Left forelimb (tissue), 1 donor: ENCODE data around the gene KIFC3.
"Not testable (repeated sequence)": the region's sequence is repeated elsewhere in the genome, so short reads cannot be mapped to it uniquely, and the experiment has no call there.

Experiments
- DNase-seq: peaks from one replicate; pipeline ENCODE4 v3.0.0-alpha.2; 2018; ENCODE audit warnings: low spot score

The KIFC3 gene

DNA sequence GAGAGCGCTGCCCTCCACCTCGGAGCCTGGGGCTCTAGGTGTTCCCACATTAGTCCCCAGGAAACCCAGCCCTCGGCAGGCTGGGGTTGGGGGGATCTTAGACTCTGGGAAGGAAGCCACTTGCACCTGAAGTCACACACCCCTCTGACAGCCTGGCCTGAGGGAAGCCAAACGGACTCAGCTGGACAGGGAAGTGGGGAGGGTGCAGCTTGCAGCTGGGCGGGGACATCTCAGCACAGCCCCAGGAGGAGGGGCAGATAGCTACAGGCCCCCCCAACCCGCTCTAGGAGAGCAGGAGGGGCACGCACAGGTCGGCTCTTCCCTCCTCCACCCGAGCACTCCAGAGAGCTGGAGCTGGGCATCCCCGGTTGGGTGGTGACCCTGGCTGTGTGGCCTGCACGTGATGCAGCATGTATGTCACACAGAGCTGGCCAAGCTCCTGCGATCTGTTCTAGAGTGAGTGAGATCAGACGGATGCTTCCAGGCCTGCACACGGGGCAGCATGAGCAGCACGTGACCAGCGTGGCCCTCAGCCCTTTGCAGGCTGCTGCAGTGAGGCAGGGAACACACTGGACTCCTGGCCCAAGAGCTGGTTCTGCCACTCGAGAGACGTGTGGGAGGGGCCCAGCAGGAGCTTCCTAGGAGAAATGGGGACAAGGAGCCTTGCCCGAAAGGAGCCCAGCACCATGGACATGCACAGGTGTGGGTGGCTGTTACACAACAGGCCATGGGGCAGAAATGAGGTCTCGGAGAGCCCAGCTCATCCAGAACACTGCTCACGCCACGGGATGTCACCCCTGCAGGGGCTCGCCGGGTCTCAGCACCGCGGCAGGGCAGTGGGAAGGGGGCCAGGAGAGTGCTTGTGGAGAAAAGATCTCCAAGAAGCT lies 15.4 kb downstream of the KIFC3 start:
- no peak for DNase-seq

DNA sequence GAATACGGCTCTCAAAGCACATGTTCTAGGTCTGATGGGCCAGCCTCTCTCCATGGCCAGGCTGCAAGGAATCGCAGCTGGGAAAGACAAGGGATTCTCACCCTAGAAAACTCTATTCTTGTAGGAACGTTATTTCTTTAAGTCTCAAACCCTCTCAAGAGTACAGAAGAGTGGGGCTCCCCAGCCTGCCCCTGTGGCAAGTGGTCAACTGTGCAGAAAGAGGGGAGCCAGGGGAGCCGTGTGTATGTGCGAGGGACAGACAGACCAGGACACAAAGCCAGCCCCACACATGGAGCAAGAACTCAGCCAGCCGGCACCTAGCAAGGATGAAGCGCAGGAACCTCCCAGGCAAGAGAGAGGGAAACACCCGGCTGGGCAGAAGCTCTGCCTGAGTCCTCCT lies 16.4 kb downstream of the KIFC3 start:
- no peak for DNase-seq

DNA sequence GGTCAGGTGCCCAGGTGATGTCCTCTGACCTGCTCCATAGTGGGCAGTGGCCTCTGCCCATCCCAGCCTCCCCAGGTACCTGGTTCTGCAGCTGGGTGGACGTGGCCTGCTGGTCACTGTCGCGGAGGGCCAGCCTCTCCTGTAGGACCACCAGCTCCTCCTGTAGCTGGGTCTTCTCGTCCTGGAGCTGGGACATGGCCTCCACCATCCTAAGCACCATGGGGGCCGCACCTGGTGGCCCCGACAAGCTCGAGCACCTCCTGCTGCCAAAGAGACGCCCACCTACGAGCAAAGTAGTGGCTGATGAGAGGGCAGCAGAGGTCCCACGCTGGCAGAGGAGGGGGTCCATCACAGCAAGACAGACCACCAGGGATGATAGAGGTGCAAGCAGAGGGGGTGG lies 16.9 kb downstream of the KIFC3 start:
- no peak for DNase-seq

DNA sequence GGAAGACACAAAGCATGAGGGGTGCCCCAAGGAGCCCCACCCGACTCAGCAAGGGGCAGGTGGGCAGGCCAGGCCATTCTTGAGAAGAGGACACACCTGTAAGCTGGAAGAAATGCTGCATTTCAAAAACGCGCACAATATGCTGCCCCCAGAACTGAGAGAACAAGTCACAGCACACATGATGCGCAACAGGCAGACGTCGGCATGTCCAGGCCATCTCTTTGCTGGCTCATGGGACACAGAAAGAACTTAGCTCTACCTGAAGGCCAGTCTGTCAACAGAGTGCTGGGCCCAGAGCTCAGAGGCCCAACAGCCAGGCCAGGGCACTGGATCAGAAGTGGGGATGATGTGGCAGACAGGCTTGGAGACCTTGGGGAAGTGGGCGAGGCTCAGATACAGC lies 18.0 kb downstream of the KIFC3 start:
- no peak for DNase-seq

DNA sequence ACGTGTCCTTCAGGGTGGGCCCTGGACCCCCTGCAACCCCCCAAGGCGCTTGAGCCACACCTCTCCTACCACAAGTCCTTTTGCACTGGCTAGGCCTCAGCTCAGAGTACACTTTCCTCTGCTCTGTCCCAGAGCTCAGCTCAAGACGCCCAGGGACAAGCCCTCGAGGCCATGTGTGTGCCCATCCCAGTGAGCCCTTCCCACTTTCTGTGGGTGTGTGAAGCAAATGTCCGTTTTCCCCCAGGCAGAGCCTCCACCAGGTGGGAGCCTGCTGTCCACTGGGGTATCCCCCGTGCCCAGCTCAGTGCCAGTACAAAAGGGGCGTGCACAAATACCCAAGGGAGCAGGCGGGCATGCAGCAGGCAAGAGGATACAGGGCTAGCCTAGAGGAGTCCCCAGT lies 18.4 kb downstream of the KIFC3 start:
- DNase-seq, result no peak

DNA sequence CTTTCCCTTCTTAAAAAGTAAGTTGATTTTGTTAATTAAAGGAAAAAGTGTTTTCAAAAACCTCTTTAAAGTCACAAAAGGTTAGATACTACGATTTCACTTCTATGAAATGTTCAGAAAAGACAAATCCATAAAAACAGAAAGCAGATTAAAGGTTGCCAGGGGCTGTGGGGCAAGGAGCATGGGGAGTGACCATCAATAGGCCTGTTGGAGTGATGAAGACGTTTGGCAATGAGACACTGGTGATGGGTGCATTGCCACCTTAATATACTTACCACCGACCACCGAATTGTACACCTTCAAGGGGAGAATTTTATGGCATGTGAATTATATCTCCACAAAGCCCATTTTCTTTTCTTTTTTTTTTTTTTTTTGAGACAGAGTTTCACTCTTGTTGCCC lies 19.2 kb downstream of the KIFC3 start:
- no peak for DNase-seq

DNA sequence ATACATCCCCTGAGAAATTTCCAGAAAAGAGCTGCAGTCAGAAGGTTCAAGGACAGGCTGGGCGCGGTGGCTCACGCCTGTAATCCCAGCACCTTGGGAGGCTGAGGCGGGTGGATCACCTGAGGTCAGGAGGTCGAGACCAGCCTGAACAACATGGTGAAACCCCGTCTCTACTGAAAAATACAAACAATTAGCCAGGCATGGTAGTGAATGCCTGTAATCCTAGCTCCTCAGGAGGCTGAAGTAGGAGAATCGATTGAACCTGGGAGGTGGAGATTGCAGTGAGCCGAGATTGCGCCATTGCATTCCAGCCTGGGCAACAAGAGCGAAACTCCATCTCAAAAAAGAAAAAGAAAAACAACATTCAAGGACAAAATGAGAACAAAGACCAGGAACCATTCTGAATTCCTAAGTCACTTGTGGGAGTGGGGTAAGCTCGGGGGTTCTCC lies 19.7 kb downstream of the KIFC3 start:
- not testable (repeated sequence) for DNase-seq

DNA sequence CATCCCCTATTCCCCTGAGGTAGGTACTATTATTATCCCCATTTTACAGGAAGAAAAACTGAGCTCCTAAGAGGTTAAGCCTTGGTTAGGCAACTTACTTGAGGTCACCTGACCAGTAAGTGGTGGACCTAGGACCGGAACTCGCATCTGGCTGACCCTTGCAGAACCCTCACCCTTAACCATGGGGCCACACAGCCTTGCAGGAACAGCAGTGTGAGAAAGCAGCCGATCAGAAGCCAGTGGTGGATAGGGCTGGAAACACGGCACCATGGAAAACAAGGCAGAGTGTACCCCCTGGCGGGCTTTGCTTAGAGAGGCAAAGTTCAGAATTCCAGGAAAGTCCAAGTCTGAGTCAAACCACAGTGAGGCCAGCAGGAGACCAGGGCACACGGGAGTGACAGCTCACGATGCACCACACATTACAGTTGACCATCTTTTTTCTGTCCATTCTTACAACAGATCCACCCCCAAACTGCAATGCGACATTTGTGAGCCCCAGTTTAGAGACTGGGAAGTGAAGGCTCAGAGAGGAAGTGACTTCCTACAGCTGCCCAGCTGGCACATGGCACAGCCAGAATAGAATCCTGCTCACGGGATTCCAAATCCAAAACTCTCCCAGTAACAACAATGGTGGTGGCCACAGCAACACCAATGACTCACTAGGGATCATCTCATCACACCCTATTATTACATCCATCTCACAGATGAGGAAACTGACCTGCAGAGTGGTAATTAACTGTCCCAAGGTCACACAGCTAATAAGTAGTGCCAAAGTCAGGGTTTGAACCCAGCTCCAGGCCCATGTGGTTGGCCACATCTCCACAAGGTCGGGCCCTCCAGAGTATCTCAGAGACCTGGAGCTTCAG lies 20.3 kb downstream of the KIFC3 start:
- no peak for DNase-seq

DNA sequence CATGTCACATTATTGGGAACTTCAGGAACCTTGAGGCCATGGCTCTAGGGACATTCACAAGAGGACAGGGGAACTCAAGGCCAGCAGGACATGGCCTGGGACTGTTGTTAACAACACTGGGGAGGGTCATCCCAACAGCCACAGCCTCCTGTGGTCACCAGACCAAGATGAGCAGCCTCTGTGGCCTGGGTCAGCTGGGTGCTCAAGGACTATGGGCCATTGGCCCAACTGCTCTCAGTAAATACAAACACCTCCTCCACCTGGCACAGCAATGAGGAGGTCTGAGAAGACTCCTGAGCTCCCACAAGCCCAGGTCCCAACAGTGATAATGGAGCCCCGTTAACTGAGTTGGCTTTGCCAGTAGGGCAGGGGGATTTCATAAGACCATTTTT lies 20.9 kb downstream of the KIFC3 start:
- DNase-seq, result no peak

DNA sequence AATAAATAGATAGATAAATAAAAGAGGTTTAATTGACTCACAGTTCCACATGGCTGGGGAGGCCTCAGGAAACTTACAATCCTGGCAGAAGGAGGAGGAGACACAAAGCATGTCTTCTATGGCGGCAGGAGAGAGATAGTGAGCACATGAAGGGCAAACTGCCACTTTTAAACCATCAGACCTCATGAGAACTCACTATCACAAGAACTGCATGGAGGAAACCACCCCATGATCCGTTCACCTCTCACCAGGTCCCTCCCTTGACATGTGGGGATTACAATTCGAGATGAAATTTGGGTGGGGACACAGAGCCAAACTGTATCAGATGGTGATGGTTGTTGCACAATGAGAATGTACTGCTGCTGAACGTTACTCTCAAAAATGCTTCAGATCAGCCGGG lies 22.5 kb downstream of the KIFC3 start:
- DNase-seq, result not testable (repeated sequence)

DNA sequence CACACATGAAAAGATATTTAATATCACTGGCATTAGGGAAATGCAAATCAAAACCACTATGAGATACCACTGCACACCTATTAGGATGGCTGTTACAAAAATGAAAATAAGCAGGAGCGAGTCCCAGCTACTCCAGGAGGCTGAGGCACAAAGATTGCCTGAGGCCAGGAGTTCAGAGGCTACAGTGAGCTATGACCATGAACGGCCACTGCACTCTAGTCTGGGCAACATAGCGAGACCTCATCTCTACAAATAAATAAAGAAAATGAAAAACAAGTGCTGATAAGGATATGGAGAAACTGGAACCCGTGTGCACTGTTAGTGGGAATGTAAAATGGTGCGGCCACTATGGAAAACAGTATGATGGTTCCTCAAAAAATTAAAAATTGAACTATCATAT lies 23.6 kb downstream of the KIFC3 start:
- no peak for DNase-seq

DNA sequence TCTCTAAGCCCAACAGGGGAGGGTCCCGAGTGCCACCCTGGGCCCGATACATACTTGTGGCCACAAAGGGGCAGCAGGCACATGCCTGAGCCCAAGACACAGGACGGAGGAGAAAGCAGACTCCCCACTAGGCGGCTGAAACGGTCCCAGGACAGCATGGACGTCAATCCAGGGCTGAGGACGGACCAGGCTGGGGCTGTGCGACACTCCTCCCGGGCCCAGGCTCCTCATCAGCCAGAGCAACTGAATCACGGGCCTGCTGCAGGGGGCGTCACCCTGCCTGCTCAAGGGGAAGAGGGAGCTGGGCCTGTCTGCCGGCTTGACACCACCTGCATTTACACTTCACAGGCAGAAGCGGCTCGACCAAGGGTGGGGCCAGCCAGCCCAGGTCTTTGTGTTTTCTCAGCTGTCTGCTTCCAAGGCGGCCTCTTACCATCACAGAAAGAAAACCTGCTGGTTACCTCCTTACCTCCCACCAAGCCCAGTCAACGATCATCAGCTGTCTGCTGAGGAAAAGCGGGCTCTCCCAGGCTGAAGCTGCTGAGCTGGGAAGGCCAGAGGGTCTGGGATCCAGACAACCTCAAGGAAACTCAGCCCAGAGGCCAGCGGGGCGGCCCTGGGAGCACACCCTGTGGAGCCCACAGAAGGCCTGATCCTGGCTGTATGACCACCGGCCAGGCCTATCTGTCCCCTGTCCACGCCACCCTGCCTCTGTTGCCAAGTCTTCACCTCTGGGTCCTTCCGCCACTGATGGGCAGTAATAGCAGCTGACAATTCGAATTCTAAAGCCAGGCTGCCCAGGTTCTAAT lies 26.4 kb downstream of the KIFC3 start:
- no peak for DNase-seq

DNA sequence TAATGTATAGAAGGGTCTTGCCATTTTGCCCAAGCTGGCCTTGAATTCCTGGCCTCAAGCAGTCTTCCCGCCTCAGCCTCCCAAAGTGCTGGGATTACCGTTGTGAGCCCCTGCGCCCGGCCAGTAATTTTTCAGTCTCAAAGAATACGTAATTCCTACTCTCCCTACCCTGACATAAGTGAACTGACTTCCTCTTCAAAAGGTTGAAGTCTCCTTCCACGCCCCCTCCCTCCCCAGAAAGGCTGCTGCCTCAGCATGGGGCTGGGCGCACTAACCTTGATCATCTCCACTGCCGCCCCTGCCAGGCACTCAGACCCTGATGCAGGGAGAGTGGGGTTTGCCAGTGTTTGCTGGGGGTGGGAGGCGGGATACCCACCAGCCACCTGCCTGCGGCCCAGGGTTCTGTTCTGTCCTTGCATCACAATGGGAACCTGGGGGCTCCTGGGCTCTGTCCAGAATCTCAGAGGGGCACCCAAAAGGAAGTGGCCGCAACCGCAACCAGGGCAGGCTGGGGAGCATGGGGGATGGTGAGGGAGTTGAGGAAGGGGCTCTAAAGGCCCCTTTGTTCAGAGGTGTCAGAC lies 27.5 kb downstream of the KIFC3 start:
- no peak for DNase-seq

DNA sequence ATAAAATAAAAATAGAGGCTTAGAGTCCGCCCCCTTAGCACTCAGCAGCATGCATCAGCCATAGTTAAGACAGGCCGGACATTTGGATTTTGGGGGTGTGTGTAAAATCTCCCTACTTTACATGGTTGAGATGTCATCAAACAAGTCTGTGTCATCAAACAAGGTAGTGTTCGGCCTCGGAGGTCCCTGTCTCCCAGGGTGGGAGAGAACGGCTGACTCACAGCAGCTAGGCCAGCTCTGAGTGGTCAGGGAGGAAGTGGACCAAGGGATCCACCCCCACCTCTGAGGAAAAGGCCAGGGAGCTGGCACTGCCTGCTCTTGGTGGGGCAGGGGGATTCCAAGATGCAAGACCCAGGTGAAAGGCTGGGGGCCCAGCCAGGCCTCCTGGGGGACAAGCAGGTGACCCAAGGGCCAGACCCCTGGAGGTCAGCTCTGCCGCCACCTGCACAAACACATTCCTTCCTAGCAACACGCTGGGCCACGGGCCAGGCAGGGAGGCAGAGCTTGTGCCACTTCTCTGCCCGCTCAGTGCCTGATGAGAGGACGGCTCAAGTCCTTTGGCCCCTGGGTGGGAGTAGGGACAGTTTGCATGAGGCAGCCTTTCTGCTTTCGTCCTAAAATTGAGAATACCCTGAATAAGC lies 28.5 kb downstream of the KIFC3 start:
- DNase-seq, result no peak

DNA sequence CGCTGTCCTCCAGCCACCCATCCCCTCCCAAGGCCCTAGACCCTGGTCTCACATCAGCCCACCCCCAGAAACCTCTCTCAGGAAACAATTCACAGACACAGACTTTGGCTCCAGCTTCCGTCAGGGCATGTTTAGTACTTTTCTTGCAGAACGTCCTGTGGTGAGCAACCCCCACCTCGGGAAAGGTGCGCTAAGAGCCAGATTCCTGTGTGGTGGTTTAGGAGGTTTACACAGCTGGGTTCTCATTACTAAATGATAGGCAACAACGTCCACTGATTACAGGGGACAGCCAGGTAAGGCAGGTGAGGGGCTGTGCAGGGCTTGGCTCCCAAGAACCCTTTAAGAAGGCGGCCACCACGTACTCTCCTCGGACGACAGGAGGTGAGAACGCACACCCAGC lies 29.3 kb downstream of the KIFC3 start:
- no peak for DNase-seq

DNA sequence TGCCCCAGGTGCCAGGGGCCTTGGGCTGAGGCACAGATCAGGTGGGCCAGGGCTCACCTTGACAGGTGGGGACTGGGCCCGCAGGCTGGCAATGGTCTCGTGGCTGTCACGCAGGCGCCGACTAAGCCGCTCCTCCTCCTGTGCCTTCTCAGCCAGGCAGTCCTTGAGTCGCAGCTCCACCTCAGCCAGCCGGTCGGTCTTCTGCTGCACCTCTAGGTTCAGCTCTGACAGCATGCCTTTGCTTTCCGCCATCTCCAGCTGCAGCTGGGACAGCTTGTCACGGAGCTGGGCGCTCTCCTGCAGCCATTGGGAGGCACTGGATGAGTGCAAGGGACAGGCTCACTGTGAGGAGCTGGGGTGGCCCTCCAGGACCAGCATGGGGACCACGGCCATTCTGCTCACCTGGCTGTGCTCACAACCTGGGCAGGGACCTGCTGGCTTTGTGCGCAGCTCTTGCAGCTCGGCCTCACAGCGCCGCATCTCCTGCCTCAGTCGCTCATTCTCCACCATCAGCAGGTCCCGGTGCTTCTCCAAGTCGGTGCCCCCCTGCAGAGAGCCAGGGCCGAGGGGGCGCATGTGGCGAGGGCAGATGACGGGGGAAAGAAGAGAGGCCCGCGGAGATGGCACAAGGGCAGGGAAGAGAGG lies 31.0 kb downstream of the KIFC3 start:
- DNase-seq, result no peak

DNA sequence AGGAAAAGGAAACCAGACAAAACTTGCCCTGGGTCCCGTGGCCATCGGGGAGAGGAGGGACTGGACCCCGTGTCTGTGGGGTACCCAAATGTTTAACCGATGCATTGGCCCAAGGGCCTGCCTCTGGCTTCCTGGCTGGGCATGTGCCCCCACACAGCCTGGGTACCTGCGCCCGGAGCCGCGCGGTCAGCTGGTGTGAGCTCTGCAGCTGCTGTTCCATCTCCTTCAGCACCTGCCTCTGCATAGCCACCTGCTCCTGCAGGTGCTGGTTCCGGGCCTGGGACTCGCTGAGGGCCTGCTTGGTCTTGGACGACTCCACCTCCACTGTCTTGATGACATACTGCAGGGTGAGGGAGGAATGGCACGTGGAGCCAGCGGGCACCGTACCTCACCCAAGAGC lies 31.9 kb downstream of the KIFC3 start:
- DNase-seq, result no peak

DNA sequence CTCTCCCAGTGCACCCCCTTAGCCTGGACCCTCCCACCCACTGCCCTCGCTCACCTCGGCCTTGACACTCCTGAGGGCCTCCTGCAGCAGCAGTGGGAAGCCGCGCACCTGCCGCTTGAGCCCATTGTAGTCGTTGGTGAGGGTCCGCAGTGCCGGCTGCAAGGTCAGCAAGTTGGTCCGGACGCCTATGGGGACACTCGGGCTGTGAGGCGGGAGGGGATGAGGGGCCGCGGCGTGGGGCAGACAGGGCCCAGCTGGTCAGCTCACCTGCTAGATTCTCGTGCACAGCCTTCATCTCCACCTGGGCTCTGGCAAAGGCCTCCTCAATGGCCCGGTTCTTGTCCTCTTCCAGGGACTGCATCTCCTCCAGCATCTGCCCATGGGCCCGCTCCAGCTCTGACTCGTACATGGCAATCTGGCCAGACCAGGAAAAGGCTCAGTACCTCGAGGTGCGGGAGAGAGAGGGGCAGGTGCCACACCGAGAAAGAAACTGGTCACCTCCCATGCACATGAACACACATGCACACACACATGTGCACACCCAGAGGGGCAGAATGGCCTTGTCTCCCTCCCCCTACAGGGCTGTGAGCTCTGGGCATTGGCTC lies 32.6 kb downstream of the KIFC3 start:
- DNase-seq, result no peak

DNA sequence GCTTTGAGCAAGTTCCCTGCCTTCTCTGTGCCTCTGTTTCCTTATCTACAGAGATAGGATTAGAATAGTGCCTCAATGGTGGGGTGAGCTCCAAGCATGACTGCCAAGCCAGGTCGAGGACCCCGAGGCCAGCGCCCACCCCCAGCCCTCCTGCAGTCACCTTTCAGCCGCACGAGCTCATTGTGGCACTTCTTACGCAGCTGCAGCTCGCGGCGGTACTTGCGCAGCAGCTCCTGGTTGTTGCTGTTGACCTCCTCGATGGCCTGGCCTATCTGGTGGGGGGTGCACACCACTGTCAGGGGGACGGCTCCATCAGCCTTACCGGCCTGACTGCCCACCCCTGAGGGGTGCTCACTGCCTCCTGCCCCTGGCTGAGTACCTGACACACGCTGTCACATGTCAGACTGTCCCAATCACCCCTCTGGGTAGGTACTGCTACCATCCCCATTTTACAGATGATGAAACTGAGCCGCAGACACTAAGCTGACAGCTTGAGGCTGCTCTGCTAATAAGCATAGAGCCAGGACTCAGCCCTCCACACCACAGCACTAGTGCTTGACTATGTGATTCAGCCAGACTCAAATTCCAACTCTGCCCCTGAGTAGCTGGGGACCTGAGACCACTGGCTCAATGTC lies 35.5 kb downstream of the KIFC3 start:
- DNase-seq, result no peak

DNA sequence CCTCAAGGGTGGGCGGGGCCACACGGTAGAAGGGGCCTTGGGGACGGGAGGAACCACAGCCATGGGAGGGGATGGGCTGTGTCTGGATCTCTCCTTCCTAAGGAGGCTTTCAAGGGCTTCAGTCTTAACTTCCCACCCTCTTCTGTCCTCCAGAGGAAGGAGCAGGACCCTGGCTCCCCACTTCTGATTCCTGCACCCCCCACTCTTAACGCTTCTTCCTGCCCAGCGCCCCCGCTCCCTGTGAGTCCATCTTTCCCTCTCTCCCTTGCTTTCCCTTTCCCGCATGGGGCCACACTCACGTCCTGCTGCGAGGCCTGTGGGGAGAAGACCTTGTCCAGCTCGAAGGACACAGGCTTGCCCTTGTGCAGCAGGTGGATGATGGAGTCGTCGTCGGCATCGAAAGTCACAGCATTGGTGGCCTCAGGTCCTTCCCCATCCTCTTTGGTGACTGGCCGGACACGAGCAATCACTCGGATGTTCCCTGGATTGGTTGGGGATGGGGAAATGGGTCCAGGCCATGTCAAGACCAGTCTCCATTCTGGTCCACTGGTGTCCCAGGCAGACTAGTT lies 37.0 kb downstream of the KIFC3 start:
- DNase-seq, result no peak
